Measurements from ENCODE around the gene CEMIP.

CEMIP gene

GRCh38 chr15:80931721-80932512 is 152.7 kb downstream of the CEMIP start:
- TF ChIP-seq POLR2AphosphoS5 (IDR thresholded peaks at IDR 0.05; ENCODE audit: low read depth) (no peak), SPI1 (IDR thresholded peaks at IDR 0.05; ENCODE audit: borderline replicate concordance, low read depth) (no peak), CTCF (IDR thresholded peaks at IDR 0.05; ENCODE audit: insufficient read depth, low read length) (no peak), GABPA (IDR thresholded peaks at IDR 0.05; ENCODE audit: low read depth) (no peak)
- TF ChIP-seq, protein P1, sequence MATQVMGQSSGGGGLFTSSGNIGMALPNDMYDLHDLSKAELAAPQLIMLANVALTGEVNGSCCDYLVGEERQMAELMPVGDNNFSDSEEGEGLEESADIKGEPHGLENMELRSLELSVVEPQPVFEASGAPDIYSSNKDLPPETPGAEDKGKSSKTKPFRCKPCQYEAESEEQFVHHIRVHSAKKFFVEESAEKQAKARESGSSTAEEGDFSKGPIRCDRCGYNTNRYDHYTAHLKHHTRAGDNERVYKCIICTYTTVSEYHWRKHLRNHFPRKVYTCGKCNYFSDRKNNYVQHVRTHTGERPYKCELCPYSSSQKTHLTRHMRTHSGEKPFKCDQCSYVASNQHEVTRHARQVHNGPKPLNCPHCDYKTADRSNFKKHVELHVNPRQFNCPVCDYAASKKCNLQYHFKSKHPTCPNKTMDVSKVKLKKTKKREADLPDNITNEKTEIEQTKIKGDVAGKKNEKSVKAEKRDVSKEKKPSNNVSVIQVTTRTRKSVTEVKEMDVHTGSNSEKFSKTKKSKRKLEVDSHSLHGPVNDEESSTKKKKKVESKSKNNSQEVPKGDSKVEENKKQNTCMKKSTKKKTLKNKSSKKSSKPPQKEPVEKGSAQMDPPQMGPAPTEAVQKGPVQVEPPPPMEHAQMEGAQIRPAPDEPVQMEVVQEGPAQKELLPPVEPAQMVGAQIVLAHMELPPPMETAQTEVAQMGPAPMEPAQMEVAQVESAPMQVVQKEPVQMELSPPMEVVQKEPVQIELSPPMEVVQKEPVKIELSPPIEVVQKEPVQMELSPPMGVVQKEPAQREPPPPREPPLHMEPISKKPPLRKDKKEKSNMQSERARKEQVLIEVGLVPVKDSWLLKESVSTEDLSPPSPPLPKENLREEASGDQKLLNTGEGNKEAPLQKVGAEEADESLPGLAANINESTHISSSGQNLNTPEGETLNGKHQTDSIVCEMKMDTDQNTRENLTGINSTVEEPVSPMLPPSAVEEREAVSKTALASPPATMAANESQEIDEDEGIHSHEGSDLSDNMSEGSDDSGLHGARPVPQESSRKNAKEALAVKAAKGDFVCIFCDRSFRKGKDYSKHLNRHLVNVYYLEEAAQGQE (IDR thresholded peaks at IDR 0.05; ENCODE audit: insufficient replicate concordance, low read depth), result no peak

GRCh38 chr15:80932513-80932815 is 153.3 kb downstream of the CEMIP start:
- no peak for TF ChIP-seq SPI1 (IDR thresholded peaks at IDR 0.05; ENCODE audit: borderline replicate concordance, low read depth)
- TF ChIP-seq CTCF (IDR thresholded peaks at IDR 0.05; ENCODE audit: insufficient read depth, low read length), result no peak
- no peak for TF ChIP-seq POLR2AphosphoS5 (IDR thresholded peaks at IDR 0.05; ENCODE audit: low read depth)
- TF ChIP-seq, protein P1 (IDR thresholded peaks at IDR 0.05; ENCODE audit: insufficient replicate concordance, low read depth), result no peak
- TF ChIP-seq GABPA (IDR thresholded peaks at IDR 0.05; ENCODE audit: low read depth), result no peak
- H3K4me3 ChIP-seq (replicated peaks; ENCODE audit: insufficient read depth, low read length), result no peak overlapping the region
- no peaks in the 10 kb centered on the region for H3K27me3 ChIP-seq (ENCODE audit: insufficient read depth, poor library complexity, severe bottlenecking)
- DNase-seq (ENCODE audit: low read depth in 1 of 2, low spot score in 1 of 2), result no peak
- no peak overlapping the region for H3K27ac ChIP-seq (replicated peaks)

More at GRCh38 chr15:80931721-80932512, 152.7 kb downstream of the CEMIP start:
- Histone ChIP-seq H3K4me3 (replicated peaks; ENCODE audit: insufficient read depth, low read length) (no peak overlapping the region), H3K27me3 (ENCODE audit: insufficient read depth, poor library complexity, severe bottlenecking) (no peaks in the 10 kb centered on the region), H3K27ac (replicated peaks) (no peak overlapping the region)
- DNase-seq (ENCODE audit: low read depth in 1 of 2, low spot score in 1 of 2), result no peak

GRCh38 chr15:80932989-80933388 is 153.8 kb downstream of the CEMIP start:
- Histone ChIP-seq H3K27ac (replicated peaks) (no peak overlapping the region), H3K27me3 (ENCODE audit: insufficient read depth, poor library complexity, severe bottlenecking) (no peaks in the 10 kb centered on the region), H3K4me3 (replicated peaks; ENCODE audit: insufficient read depth, low read length) (no peak overlapping the region)
- TF ChIP-seq, protein P1 (IDR thresholded peaks at IDR 0.05; ENCODE audit: insufficient replicate concordance, low read depth), result no peak
- TF ChIP-seq POLR2AphosphoS5 (IDR thresholded peaks at IDR 0.05; ENCODE audit: low read depth), result no peak
- no peak for TF ChIP-seq CTCF (IDR thresholded peaks at IDR 0.05; ENCODE audit: insufficient read depth, low read length)
- TF ChIP-seq SPI1 (IDR thresholded peaks at IDR 0.05; ENCODE audit: borderline replicate concordance, low read depth), result no peak
- no peak for TF ChIP-seq GABPA (IDR thresholded peaks at IDR 0.05; ENCODE audit: low read depth)
- DNase-seq (ENCODE audit: low read depth in 1 of 2, low spot score in 1 of 2), result no peak

Data from HL-60 (cell line).